Mucosa of descending colon (tissue), 3 donors: ENCODE data around the gene ERCC6L. TPM values are rescaled to one million over a fixed set of nuclear protein-coding genes. Genes with fewer than 3 reads are reported as not detected.

Source experiments
- ATAC-seq: fragments of 200-7000 bp; cut with Tn5 transposase; one replicate; pipeline ENCODE4 v1.9.1; 2020; ENCODE audit warnings: mild to moderate bottlenecking, moderate library complexity
- DNase-seq, 3 donors: peaks; one replicate each; pipeline ENCODE4 v3.0.0-alpha.2; 2020
- H3K36me3 ChIP-seq: fragments of 200-600 bp; one replicate; pipeline ENCODE4 v1.8.0; 2021; ENCODE audit warnings: low read depth, mild to moderate bottlenecking
- H3K4me1 ChIP-seq: fragments of 200-600 bp; one replicate; pipeline ENCODE4 v1.8.0; 2021; ENCODE audit warnings: low read depth, mild to moderate bottlenecking
- H3K4me3 ChIP-seq: fragments of 200-600 bp; one replicate; pipeline ENCODE4 v1.8.0; 2021; ENCODE audit warnings: mild to moderate bottlenecking
- H3K9me3 ChIP-seq: fragments of 200-600 bp; one replicate; pipeline ENCODE4 v1.8.0; 2021; ENCODE audit warnings: mild to moderate bottlenecking
- intact Hi-C, 2 donors: fragments of 100-400 bp; cut with DNase I in 1 of 2; cut with micrococcal nuclease in 1 of 2; formaldehyde crosslinking; loops; one replicate each; pipeline versions ENCODE4 v1.11.0 to v1.11.1; 2022; cut with DNase I, micrococcal nuclease
- total RNA-seq, 3 donors: library from RNA; stranded (reverse); fragmentation: NEBNext Ultra II Directional in 2 of 3; extraction: Animal tissue kit (Norgen Biotek cat#: 25700) in 2 of 3; gene quantifications; one replicate each; pipeline versions ENCODE4 v1.2.1 to v1.2.4, GENCODE V29; 2021 to 2023
- TF ChIP-seq, protein P1 (sequence below): fragments of 200-600 bp; IDR thresholded peaks from one replicate; pipeline ENCODE4 v1.8.0; 2022; ENCODE audit warnings: antibody characterized with exemption, mild to moderate bottlenecking
- donor health status: DM: no; HTN: no; CAD: no; lungs with moderate emphysema.
- donor health status: DM: no; HTN: no; CAD: no.
- donor health status: DM: no; HTN: yes; CAD: no.

ERCC6L gene
- total RNA-seq, 3 donors from 2014 or later, result 0.22 to 2.6 (median 0.64) TPM

DNA sequence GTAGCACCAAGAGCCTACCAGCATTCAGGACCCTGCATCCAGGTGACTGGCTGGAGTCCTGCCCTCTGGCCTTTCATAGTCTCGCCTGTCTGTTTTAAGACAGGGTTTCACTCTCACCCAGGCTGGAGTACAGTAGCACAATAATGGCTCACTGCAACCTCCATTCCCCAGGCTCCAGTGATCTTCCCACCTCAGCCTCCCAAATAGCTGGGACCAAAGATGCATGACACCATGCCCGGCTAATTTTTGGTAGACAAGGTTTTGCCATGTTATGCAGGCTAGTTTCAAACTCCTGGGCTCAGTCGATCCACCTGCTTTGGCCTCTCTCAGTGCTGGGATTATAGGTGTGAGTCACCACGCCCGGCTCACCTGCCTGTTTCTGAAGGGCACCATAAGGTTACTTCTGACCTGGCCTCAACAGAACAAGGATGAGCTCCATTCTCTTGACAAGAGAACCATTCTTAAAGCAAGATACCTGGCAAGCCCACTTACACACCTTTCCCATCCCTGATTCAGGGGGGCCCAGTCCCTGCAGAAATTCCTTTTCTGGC lies 31.6 kb upstream of the ERCC6L start:
- H3K9me3 ChIP-seq, result no peaks in the 10 kb centered on the region
- H3K36me3 ChIP-seq, result no peaks in the 10 kb centered on the region
- intact Hi-C loops, result no loop called here
- DNase-seq (no peak), ATAC-seq (peak; percentile 51)
- TF ChIP-seq, protein P1, sequence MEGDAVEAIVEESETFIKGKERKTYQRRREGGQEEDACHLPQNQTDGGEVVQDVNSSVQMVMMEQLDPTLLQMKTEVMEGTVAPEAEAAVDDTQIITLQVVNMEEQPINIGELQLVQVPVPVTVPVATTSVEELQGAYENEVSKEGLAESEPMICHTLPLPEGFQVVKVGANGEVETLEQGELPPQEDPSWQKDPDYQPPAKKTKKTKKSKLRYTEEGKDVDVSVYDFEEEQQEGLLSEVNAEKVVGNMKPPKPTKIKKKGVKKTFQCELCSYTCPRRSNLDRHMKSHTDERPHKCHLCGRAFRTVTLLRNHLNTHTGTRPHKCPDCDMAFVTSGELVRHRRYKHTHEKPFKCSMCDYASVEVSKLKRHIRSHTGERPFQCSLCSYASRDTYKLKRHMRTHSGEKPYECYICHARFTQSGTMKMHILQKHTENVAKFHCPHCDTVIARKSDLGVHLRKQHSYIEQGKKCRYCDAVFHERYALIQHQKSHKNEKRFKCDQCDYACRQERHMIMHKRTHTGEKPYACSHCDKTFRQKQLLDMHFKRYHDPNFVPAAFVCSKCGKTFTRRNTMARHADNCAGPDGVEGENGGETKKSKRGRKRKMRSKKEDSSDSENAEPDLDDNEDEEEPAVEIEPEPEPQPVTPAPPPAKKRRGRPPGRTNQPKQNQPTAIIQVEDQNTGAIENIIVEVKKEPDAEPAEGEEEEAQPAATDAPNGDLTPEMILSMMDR, result no peak
- H3K4me3 ChIP-seq, result no peak overlapping the region
- no peaks in the 10 kb centered on the region for H3K4me1 ChIP-seq

DNA sequence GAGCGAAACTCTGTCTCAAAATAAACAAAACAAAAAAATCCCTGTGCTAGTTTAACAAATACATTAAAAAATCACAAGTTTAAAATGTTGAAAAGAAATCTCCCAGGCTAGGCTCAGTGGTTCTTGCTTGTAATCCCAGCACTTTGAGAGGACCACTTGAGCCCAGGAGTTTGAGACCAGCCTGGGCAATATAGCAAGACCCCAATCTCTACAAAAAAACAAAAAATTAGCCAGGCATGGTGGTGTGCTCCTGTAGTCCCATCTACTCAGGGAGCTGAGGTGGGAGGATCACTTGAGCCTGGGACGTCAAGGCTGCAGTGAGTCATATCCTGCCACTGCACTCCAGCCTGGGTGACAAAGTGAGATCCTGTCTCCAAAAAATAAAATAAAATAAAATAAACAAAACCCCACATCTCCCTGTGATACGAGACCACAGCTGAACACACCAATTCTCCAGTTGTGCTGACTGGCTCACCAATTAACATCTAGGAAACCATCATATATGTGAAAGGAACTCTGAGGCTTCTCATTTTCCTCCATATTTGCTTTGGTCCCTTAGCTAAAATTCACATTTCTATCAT lies 30.9 kb upstream of the ERCC6L start:
- no peak for DNase-seq
- H3K4me1 ChIP-seq, result no peaks in the 10 kb centered on the region
- ATAC-seq, result no peak
- no peaks in the 10 kb centered on the region for H3K36me3 ChIP-seq
- H3K4me3 ChIP-seq, result no peak overlapping the region
- H3K9me3 ChIP-seq, result no peaks in the 10 kb centered on the region
- intact Hi-C loops, result no loop called here
- TF ChIP-seq, protein P1, result no peak

DNA sequence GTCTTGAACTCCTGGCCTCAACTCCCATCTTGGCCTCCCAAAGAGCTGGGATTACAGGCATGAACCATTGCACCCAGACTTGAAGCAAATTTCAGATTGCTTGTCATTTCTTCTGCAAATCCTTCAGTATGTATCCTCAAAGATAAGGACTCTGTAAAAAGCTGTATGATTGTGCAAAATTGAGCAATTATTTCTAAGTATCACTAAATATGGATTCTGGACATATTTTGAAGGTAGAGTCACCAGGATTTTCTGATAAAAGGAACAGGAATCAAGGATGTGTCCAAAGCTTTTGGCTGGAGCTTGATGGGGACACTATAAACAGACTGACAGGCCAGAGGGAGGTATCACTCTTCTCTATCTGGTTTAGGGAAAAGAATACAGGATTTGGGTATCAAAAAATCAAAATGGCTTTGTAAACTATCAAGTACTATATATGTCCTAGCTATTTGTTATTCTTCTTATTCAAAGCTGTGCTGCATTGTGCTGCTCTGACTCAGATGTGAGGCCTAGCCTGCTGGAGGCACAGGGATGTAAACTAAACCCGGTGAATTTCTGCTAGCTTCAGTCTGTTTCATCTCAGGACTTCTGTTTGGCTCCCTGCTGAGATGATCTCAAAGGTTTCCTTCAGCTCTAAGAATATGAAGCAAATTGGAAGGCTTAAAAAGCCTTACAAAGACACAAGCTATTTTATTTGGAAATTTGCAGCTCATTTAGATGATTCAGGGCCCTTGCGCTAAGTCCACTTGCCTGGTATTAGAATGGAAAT lies 30.0 kb upstream of the ERCC6L start:
- ATAC-seq, result no peak
- no peaks in the 10 kb centered on the region for H3K36me3 ChIP-seq

DNA sequence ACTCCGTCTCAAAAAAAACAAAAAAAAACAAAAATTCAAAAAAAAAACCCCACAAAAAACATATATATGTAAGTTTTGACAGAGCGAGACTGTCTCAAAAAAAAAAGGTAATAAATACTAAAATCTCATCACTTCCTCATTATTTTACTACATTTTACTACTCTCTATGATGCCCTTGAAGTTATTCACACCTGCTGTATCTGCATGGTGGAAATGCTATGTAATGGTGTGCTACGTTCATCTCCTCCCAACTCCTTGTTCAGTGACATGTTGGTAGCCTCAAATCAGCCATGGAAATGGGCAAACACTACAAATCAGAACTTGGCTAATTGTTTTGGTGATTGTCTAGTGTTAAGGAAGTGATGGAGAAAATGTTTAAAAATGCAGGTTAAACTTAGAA lies 26.4 kb upstream of the ERCC6L start:
- Histone ChIP-seq H3K4me3 (no peak overlapping the region), H3K4me1 (no peaks in the 10 kb centered on the region), H3K9me3 (no peaks in the 10 kb centered on the region), H3K36me3 (no peaks in the 10 kb centered on the region)
- TF ChIP-seq, protein P1, result no peak
- DNase-seq (no peak), ATAC-seq (peak; percentile 52)
- intact Hi-C loops, result no loop called here

More for the DNA sequence above, 30.0 kb upstream of the ERCC6L start:
- no peak for DNase-seq
- intact Hi-C loops, result no loop called here
- Histone ChIP-seq H3K4me1 (no peaks in the 10 kb centered on the region), H3K9me3 (no peaks in the 10 kb centered on the region), H3K4me3 (no peak overlapping the region)
- TF ChIP-seq, protein P1, result no peak

DNA sequence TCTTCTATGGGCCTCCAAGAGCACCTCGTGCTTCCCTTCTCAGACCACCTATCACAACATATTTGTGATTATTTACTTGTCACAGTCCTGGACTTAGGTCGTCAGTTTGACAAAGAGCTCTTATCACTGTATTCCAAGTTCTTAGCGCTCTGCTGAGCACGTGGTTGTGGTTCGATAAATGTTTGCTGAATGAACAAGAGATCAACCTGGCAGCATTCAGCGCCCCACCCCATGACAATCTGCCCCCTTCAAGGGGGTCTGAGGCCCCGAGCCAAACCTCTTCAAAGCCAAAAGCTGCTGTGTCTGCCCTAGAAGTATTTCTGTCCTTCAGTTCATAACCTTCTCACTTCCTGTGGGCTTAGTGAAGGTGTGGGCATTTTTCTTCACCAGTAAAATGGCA lies 23.2 kb upstream of the ERCC6L start:
- Histone ChIP-seq H3K36me3 (no peaks in the 10 kb centered on the region), H3K4me3 (no peak overlapping the region), H3K4me1 (no peaks in the 10 kb centered on the region), H3K9me3 (no peaks in the 10 kb centered on the region)
- ATAC-seq (no peak), DNase-seq (no peak)
- intact Hi-C loops, result no loop called here
- TF ChIP-seq, protein P1, result no peak
